ENCODE results near the gene BNC1. TPM values are rescaled to one million over a fixed set of nuclear protein-coding genes. Genes with fewer than 3 reads are reported as not detected.

The BNC1 gene
- total RNA-seq, 4 donors from 2014 or later, result not detected

- H3K4me1 ChIP-seq, result peaks cover 0 to 13% (median 0%) of the 10 kb centered on the region in 4 donors
- H3K36me3 ChIP-seq, result no peaks in the 10 kb centered on the region
- H3K9me3 ChIP-seq, result no peaks in the 10 kb centered on the region
- peak overlapping the region in 3 of 4 donors; percentile 12 to 36 (median 24) for H3K4me3 ChIP-seq
- H3K27me3 ChIP-seq, result peaks cover 0 to 23% of the 10 kb centered on the region in 2 donors
- DNase-seq, result no peak
- H3K27ac ChIP-seq, result no peak overlapping the region
- TF ChIP-seq, protein P1, sequence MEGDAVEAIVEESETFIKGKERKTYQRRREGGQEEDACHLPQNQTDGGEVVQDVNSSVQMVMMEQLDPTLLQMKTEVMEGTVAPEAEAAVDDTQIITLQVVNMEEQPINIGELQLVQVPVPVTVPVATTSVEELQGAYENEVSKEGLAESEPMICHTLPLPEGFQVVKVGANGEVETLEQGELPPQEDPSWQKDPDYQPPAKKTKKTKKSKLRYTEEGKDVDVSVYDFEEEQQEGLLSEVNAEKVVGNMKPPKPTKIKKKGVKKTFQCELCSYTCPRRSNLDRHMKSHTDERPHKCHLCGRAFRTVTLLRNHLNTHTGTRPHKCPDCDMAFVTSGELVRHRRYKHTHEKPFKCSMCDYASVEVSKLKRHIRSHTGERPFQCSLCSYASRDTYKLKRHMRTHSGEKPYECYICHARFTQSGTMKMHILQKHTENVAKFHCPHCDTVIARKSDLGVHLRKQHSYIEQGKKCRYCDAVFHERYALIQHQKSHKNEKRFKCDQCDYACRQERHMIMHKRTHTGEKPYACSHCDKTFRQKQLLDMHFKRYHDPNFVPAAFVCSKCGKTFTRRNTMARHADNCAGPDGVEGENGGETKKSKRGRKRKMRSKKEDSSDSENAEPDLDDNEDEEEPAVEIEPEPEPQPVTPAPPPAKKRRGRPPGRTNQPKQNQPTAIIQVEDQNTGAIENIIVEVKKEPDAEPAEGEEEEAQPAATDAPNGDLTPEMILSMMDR (IDR thresholded peaks at IDR 0.05), result no peak
- TF ChIP-seq POLR2A (IDR thresholded peaks at IDR 0.05), result no peak
Observed at GRCh38 chr15:83283813-83284558, 478 bp downstream of the BNC1 start.

DNA sequence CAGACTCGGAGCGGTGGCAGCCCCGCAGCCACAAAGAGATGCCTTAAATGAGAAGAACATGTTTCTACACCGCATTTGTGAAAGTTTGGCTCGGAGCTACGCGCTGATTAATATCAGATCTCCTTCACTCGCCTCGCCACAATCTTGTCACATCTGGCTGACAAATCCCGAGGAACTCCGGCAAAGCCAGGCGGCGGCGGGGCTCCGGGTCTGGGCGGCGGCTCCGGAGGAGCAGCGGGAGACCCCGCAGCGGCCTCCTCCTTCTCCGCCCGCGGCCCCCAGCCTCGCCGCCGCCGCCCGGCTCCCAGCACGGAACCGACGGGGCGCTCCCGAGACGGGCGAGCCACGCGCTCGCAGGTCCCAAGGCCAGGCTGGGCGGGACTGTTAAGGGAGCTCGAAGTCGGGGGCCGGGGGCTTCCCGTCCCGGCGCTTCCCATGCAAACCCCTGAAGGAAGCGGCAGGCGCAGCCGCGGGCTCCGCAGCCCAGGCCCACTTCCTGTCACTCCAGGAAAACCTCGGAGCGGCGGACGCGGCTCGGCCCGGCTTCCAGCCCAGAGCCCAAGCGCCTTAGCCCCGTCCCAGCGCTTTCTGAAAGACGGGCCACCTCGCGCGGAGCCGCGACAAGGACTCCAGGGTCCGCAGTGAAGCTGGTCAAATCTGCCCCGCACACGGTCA is 1.2 kb downstream of the BNC1 start:
- Histone ChIP-seq H3K27ac (no peak overlapping the region), H3K36me3 (no peaks in the 10 kb centered on the region), H3K4me3 (peak overlapping the region in 3 of 4 donors; percentile 12 to 36 (median 24)), H3K27me3 (peaks cover 0 to 23% of the 10 kb centered on the region in 2 donors), H3K9me3 (no peaks in the 10 kb centered on the region), H3K4me1 (peaks cover 0 to 13% (median 0%) of the 10 kb centered on the region in 4 donors)
- no peak for DNase-seq
- TF ChIP-seq, protein P1 (IDR thresholded peaks at IDR 0.05), result no peak
- TF ChIP-seq POLR2A (IDR thresholded peaks at IDR 0.05), result no peak

DNA sequence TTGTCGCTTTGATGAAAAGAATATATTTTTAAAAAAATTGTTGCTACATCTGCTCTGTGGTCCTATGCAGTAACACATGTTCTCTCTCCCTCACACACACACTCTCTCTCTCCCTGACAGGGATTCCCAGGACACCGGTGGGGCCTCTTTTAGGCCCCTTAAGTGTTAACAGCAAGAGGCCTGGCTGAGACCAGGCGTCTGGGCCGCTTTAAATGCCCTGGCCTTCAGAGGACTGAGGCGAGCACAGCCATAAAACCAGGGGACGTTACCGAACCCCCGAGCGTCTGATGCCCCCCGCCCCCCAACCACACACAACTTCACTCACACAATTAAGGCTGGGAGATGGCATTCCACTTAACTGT is 1.7 kb downstream of the BNC1 start:
- Histone ChIP-seq H3K9me3 (no peaks in the 10 kb centered on the region), H3K4me3 (peak overlapping the region in 1 of 4 donors; percentile 36), H3K4me1 (peaks cover 0 to 13% (median 0%) of the 10 kb centered on the region in 4 donors), H3K27me3 (peaks cover 0 to 23% of the 10 kb centered on the region in 2 donors), H3K27ac (no peak overlapping the region), H3K36me3 (no peaks in the 10 kb centered on the region)
- no peak for TF ChIP-seq POLR2A (IDR thresholded peaks at IDR 0.05)
- TF ChIP-seq, protein P1 (IDR thresholded peaks at IDR 0.05), result no peak
- no peak for DNase-seq

DNA sequence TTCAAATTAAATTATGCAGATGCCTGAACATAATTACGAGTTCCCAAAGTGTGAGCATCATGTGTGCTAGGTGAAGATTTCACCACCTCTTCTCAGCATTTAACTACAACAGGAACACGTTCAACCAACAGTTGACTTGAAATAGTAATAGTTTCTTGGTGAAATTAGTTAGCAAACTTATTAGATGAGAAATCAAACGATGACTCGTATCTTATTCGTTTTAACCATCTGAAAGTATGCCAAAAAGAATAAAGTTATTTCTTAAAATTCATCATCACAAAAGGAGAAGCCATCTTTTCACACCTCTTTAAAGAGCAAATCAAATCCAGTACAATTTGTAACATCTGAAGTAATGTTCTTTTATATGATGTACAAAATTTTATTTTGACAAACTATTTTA is 2.3 kb downstream of the BNC1 start:
- DNase-seq, result no peak
- Histone ChIP-seq H3K9me3 (no peaks in the 10 kb centered on the region), H3K4me1 (peaks cover 0 to 13% (median 0%) of the 10 kb centered on the region in 4 donors), H3K36me3 (no peaks in the 10 kb centered on the region), H3K4me3 (no peak overlapping the region), H3K27me3 (peaks cover 0 to 23% of the 10 kb centered on the region in 2 donors), H3K27ac (no peak overlapping the region)
- TF ChIP-seq, protein P1 (IDR thresholded peaks at IDR 0.05), result no peak
- TF ChIP-seq POLR2A (IDR thresholded peaks at IDR 0.05), result no peak

DNA sequence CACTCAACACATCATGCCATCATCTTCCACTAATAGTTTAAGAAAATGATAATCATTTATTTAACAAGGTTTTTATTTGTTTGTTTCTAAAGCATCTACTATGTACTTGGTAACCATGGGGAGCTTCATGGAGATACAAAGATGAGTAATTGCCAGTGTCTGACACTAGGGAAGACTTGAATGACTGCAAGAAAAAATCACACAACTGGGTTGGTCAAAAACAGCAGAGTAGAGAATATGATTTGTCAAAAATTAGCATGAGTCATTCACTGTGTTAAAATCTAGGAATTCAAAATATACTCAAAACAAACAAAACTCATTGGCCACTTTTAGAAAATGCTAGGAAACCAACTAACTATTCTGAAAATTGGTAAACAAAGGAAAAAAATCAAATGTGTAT is 6.3 kb downstream of the BNC1 start:
- peaks cover 0 to 7% of the 10 kb centered on the region in 2 donors for H3K27me3 ChIP-seq
- DNase-seq, result no peak
- H3K9me3 ChIP-seq, result no peaks in the 10 kb centered on the region
- no peak overlapping the region for H3K27ac ChIP-seq
- H3K36me3 ChIP-seq, result no peaks in the 10 kb centered on the region
- H3K4me3 ChIP-seq, result no peak overlapping the region
- no peak for TF ChIP-seq POLR2A (IDR thresholded peaks at IDR 0.05)
- TF ChIP-seq, protein P1 (IDR thresholded peaks at IDR 0.05), result no peak
- H3K4me1 ChIP-seq, result peaks cover 0 to 2% (median 0%) of the 10 kb centered on the region in 4 donors
